DND-41 (cell line): ENCODE data around the gene CRTAC1.

Source experiments
- CTCF ChIP-seq: IDR thresholded peaks from 2 replicates; pipeline ENCODE4 v1.5.1; 2012; ENCODE audit warnings: borderline replicate concordance, low read length, moderate library complexity, mild to moderate bottlenecking; ENCODE audit not compliant: poor library complexity, severe bottlenecking; ENCODE audit errors: extremely low read depth
- EZH2 ChIP-seq: IDR thresholded peaks from 3 replicates; pipeline ENCODE4 v1.6.1; 2012; ENCODE audit warnings: borderline replicate concordance, low read depth, mild to moderate bottlenecking, moderate library complexity, low read length, inconsistent platforms; ENCODE audit not compliant: severe bottlenecking

DNA sequence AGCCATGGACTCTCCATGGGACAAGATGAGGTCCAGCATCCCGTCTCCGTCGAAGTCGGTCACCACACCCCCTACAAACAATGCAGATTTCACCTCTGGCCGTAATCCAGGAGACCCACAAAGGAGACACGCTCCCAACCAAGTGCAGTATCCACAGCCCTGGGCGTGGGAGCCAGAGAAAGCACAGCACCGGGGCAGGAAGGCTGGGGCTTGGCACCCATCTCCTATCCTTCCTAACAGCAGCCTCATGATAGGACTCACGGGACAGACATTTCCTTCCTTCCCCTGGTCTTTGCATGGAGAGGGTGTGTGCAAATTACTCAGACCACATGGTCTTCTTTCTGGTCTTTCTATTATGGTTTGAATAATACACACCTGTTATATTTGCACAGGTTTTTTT, 134.5 kb downstream of the CRTAC1 start:
- TF ChIP-seq CTCF (no peak), EZH2 (no peak)
